K562 (cell line): ENCODE measurements around the gene SRSF1. TPM values are rescaled to one million over a fixed set of nuclear protein-coding genes. Genes with fewer than 3 reads are reported as not detected.

Source experiments
- ETV6 ChIP-seq, 3 experiments: fragments of 150-350 bp in 1 of 3; sonication (generic) in 1 of 3; formaldehyde crosslinking in 1 of 3; IDR thresholded peaks; 2 replicates each; pipeline versions ENCODE4 v1.6.1 to v1.8.0; 2014 to 2022; ENCODE audit warnings: borderline replicate concordance in 2 of 3, low read depth in 2 of 3, antibody characterized with exemption in 1 of 3, low read length in 1 of 3, mild to moderate bottlenecking in 1 of 3, missing genetic modification reagents in 1 of 3
- HCFC1 ChIP-seq: IDR thresholded peaks from 2 replicates; pipeline ENCODE4 v1.6.1; 2012; ENCODE audit warnings: low read depth, low read length, improper control_type of control experiment
- HOMEZ ChIP-seq: fragments of 250-450 bp; sonication (Bioruptor Pico); IDR thresholded peaks from 2 replicates; pipeline ENCODE4 v1.4.0; 2020; ENCODE audit warnings: mild to moderate bottlenecking, moderate library complexity
- KDM4B ChIP-seq, 2 experiments: fragments of 450-650 bp in 1 of 2; sonication (generic) in 1 of 2; IDR thresholded peaks; 2 replicates each; pipeline ENCODE4 v1.6.1; 2016 to 2017; ENCODE audit warnings: borderline replicate concordance in 2 of 2, antibody characterized with exemption in 1 of 2, low read depth in 1 of 2, mild to moderate bottlenecking in 1 of 2
- MAZ ChIP-seq, 2 experiments: fragments of 450-650 bp in 1 of 2; sonication (generic) in 1 of 2; formaldehyde crosslinking; IDR thresholded peaks in 1 of 2; conservative IDR thresholded peaks in 1 of 2; 2 replicates each; pipeline versions ENCODE4 v1.4.0 to v1.5.0; 2020; ENCODE audit warnings: mild to moderate bottlenecking in 1 of 2, missing genetic modification reagents in 1 of 2
- MLLT1 ChIP-seq, 2 experiments: fragments of 450-650 bp; IDR thresholded peaks; 2 replicates each; pipeline ENCODE4 v1.6.1; 2016
- MTF1 ChIP-seq: fragments of 250-450 bp; sonication (Bioruptor Pico); IDR thresholded peaks from 2 replicates; pipeline ENCODE4 v1.9.0; 2021; ENCODE audit warnings: moderate library complexity, mild to moderate bottlenecking, inconsistent platforms, borderline replicate concordance
- PCBP1 ChIP-seq: fragments of 200-400 bp; formaldehyde crosslinking; IDR thresholded peaks from 2 replicates; pipeline ENCODE4 v1.6.1; 2018; ENCODE audit warnings: mild to moderate bottlenecking, low read depth, low read length; ENCODE audit not compliant: poor library complexity, severe bottlenecking
- PURB ChIP-seq: sonication (generic); formaldehyde crosslinking; IDR thresholded peaks from 2 replicates; pipeline ENCODE4 v1.9.0; 2021; ENCODE audit warnings: low read depth, mild to moderate bottlenecking, missing genetic modification reagents
- RBBP5 ChIP-seq: fragments of 200-600 bp; sonication (generic); IDR thresholded peaks from 2 replicates; pipeline ENCODE4 v1.6.1; 2012; ENCODE audit warnings: borderline replicate concordance, mild to moderate bottlenecking, low read length, control low read depth, inconsistent platforms; ENCODE audit not compliant: insufficient read depth, poor library complexity, severe bottlenecking
- RUNX1 ChIP-seq: sonication (generic); IDR thresholded peaks from 2 replicates; pipeline ENCODE4 v1.6.1; 2016; ENCODE audit warnings: antibody characterized with exemption, low read depth
- SMAD4 ChIP-seq: fragments of 250-450 bp; sonication (Bioruptor Pico); conservative IDR thresholded peaks from 2 replicates; pipeline ENCODE4 v1.8.0; 2021; ENCODE audit warnings: inconsistent platforms, mild to moderate bottlenecking, moderate library complexity
- TAF7 ChIP-seq: fragments of 450-650 bp; IDR thresholded peaks from 2 replicates; pipeline ENCODE4 v1.6.1; 2016; ENCODE audit warnings: missing genetic modification characterization, missing compliant biosample characterization
- TCFL5 ChIP-seq: fragments of 250-450 bp; sonication (Bioruptor Pico); conservative IDR thresholded peaks from 2 replicates; pipeline ENCODE4 v1.6.1; 2021; ENCODE audit warnings: mild to moderate bottlenecking, moderate library complexity, matching md5 sums
- ZBTB12 ChIP-seq: fragments of 250-450 bp; sonication (Bioruptor Pico); IDR thresholded peaks from 2 replicates; pipeline ENCODE4 v1.4.0; 2020
- ZKSCAN8 ChIP-seq: fragments of 200-800 bp; sonication (Bioruptor generic); IDR thresholded peaks from 2 replicates; pipeline ENCODE4 v1.6.1; 2016; ENCODE audit warnings: missing genetic modification characterization, missing compliant biosample characterization
- ZNF263 ChIP-seq: sonication (generic); formaldehyde crosslinking; IDR thresholded peaks from 2 replicates; pipeline ENCODE4 v1.8.0; 2022; ENCODE audit warnings: mild to moderate bottlenecking, missing genetic modification reagents, borderline replicate concordance
- ZNF740 ChIP-seq, 3 experiments: fragments of 200-800 bp in 1 of 3; sonication (Bioruptor generic) in 1 of 3; sonication (generic) in 1 of 3; formaldehyde crosslinking in 1 of 3; IDR thresholded peaks; 2 replicates each; pipeline versions ENCODE4 v1.6.1 to v1.8.0; 2016 to 2022; ENCODE audit warnings: mild to moderate bottlenecking in 2 of 3, missing compliant biosample characterization in 2 of 3, missing genetic modification characterization in 2 of 3, missing genetic modification reagents in 1 of 3
- ZNF766 ChIP-seq: fragments of 200-800 bp; sonication (Bioruptor generic); conservative IDR thresholded peaks from 2 replicates; pipeline ENCODE4 v1.6.1; 2016; ENCODE audit warnings: missing genetic modification characterization, missing compliant biosample characterization
- polyA plus RNA-seq, 8 experiments: library from polyadenylated mRNA; depleted of rRNA in 4 of 8; stranded (reverse) in 5 of 8; unstranded in 3 of 8; fragments of >200 nt; fragmentation: Nextera tagmentation in 2 of 8; fragmentation: Illumina TruSeq in 1 of 8; extraction: Ambion mirVana in 2 of 8; extraction: Trizol in 1 of 8; gene quantifications; 2 replicates each; pipeline versions ENCODE4 v1.2.1 to v1.2.3, GENCODE V29; 2011 to 2014; ENCODE audit warnings: inconsistent platforms in 1 of 8, missing spikeins in 1 of 8
- total RNA-seq, 7 experiments: library from RNA; depleted of rRNA in 6 of 7; stranded (reverse); fragments of >200 nt in 6 of 7; fragmentation: Illumina TruSeq in 2 of 7; extraction: Trizol in 2 of 7; gene quantifications; 2 replicates each; pipeline versions ENCODE4 v1.2.1 to v1.2.3, GENCODE V29; 2011 to 2021; ENCODE audit warnings: low replicate concordance in 1 of 7

SRSF1 gene
- total and polyA plus RNA-seq, 9 of the 15 experiments (the other 6 are each of a cell fraction or from before 2014, with no cell fraction given): 77.8 to 559 (median 442) TPM

- TF ChIP-seq RBBP5: peak; percentile 89
- TF ChIP-seq ZNF740 (CRISPR knock-in tag; IDR thresholded peaks at IDR 0.05): no peak
- TF ChIP-seq ZNF740 (tag; IDR thresholded peaks at IDR 0.05): no peak
- no peak for TF ChIP-seq ZBTB12 (CRISPR knock-in tag)
- TF ChIP-seq ZKSCAN8 (CRISPR knock-in tag): no peak
- TF ChIP-seq ZNF263 (CRISPR knock-in tag): 0 out of 2 replicates have a peak, but pooled peaks have one; percentile 4
- no peak for TF ChIP-seq RUNX1
- TF ChIP-seq SMAD4 (CRISPR knock-in tag): peak; percentile 25; the same call in 1 of the 2 replicates
- peak; percentile 89 for TF ChIP-seq PCBP1
- peak; percentile 82 to 85 for TF ChIP-seq MAZ (CRISPR knock-in tag; conservative IDR thresholded peaks at IDR 0.05 in 1 of 2, IDR thresholded peaks at IDR 0.05 in 1 of 2)
- TF ChIP-seq MLLT1 (IDR thresholded peaks at IDR 0.05): no peak; a peak in 1 of 4 replicates
- TF ChIP-seq TAF7 (tag): no peak
- TF ChIP-seq HCFC1: no peak; the same call in 1 of the 2 replicates
- no peak; the same call in 1 of the 2 replicates for TF ChIP-seq ZNF766
- TF ChIP-seq PURB (CRISPR knock-in tag): no peak
- no peak; a peak in 1 of 4 replicates for TF ChIP-seq KDM4B (IDR thresholded peaks at IDR 0.05; ENCODE audit: borderline replicate concordance in 2 of 2, low read depth in 1 of 2)
- no peak for TF ChIP-seq ETV6 (IDR thresholded peaks at IDR 0.05; ENCODE audit: borderline replicate concordance in 1 of 2, low read depth in 2 of 2, low read length in 1 of 2)
- no peak for TF ChIP-seq ETV6 (CRISPR knock-in tag; IDR thresholded peaks at IDR 0.05; ENCODE audit: borderline replicate concordance)
- TF ChIP-seq TCFL5 (CRISPR knock-in tag): no peak
- no peak for TF ChIP-seq HOMEZ
- TF ChIP-seq MTF1: no peak
These were observed 19.3 kb downstream of the SRSF1 start, which contains the start of gene VEZF1 (continued) for GRCh38 chr17:57987581-57988300.
